ENCODE data around the gene SLC25A29.
A peak's percentile ranks its signal among the peaks of the same experiment; 100 is the strongest.
"Not testable (repeated sequence)": the region's sequence is repeated elsewhere in the genome, so short reads cannot be mapped to it uniquely, and the experiment has no call there.

Gene SLC25A29

DNA sequence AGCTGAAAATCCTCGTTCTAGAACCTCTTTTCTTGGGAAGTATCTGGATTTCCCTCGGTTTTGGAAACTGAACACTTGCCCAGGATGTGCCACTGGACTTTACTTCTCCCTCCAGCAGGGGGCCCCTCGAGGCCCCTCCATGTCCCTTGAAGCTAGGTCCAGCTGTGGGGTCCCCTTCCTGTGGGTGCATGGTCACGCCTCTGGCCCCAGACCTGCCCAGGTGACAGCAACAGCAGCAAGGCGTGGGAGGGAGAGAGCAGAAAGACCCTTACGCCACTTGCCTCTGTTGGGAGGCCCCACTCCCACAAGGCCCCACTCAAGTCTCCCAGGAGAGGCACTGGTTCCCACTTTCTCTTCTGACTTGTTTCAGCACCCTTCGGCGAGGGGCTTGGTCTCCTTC, 3.1 kb downstream of the SLC25A29 start:
- Mint-ChIP-seq H3K27ac (no peak overlapping the region), H3K9me3 (no peaks in the 10 kb centered on the region), H3K36me3 (ENCODE audit: low read depth) (peaks cover 24% of the 10 kb centered on the region), H3K4me3 (no peak overlapping the region), H3K27me3 (ENCODE audit: low read depth, poor library complexity) (peaks cover 3% of the 10 kb centered on the region), H3K4me1 (peaks cover 49% of the 10 kb centered on the region)
- no peak for DNase-seq
- peak; percentile 54 for TF ChIP-seq CTCF (IDR thresholded peaks at IDR 0.05)

GRCh38 chr14:100302616-100303015, 3.6 kb downstream of the SLC25A29 start:
- TF ChIP-seq CTCF (IDR thresholded peaks at IDR 0.05) = no peak
- H3K27ac Mint-ChIP-seq = no peak overlapping the region
- DNase-seq = no peak

DNA sequence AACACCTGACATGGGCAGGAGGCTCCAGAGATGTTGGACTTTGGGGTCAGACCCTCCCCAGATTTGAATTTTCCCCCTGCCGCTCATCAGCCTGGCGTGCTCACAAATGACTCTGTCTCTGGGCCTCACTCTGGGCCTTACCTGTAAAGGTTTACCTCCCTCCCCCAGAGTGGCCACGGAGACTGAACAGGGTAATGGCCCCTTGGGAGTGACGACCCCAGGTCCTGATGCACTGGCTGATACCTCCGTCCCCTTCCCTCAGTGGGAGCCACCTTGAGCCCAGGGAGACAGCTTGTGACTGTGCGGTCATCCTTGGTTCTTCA, 7.0 kb downstream of the SLC25A29 start:
- Mint-ChIP-seq H3K9me3 (no peaks in the 10 kb centered on the region), H3K27ac (no peak overlapping the region), H3K36me3 (ENCODE audit: low read depth) (peaks cover 36% of the 10 kb centered on the region), H3K4me3 (no peak overlapping the region), H3K27me3 (ENCODE audit: low read depth, poor library complexity) (peaks cover 3% of the 10 kb centered on the region), H3K4me1 (peaks cover 32% of the 10 kb centered on the region)
- TF ChIP-seq CTCF (IDR thresholded peaks at IDR 0.05) = no peak
- DNase-seq = no peak

More at GRCh38 chr14:100302616-100303015, 3.6 kb downstream of the SLC25A29 start:
- peaks cover 3% of the 10 kb centered on the region for H3K27me3 Mint-ChIP-seq (ENCODE audit: low read depth, poor library complexity)
- H3K36me3 Mint-ChIP-seq (ENCODE audit: low read depth) = peaks cover 28% of the 10 kb centered on the region
- no peaks in the 10 kb centered on the region for H3K9me3 Mint-ChIP-seq
- no peak overlapping the region for H3K4me3 Mint-ChIP-seq
- peaks cover 46% of the 10 kb centered on the region for H3K4me1 Mint-ChIP-seq

- peaks cover 36% of the 10 kb centered on the region for H3K36me3 Mint-ChIP-seq (ENCODE audit: low read depth)
- no peaks in the 10 kb centered on the region for H3K9me3 Mint-ChIP-seq
- no peak overlapping the region for H3K4me3 Mint-ChIP-seq
- H3K27me3 Mint-ChIP-seq (ENCODE audit: low read depth, poor library complexity) = peaks cover 3% of the 10 kb centered on the region
- H3K27ac Mint-ChIP-seq = peak overlapping the region; percentile 50
- no peak for DNase-seq
- H3K4me1 Mint-ChIP-seq = peaks cover 31% of the 10 kb centered on the region
- TF ChIP-seq CTCF (IDR thresholded peaks at IDR 0.05) = no peak
Observed at GRCh38 chr14:100298551-100299237, 7.5 kb downstream of the SLC25A29 start.

DNA sequence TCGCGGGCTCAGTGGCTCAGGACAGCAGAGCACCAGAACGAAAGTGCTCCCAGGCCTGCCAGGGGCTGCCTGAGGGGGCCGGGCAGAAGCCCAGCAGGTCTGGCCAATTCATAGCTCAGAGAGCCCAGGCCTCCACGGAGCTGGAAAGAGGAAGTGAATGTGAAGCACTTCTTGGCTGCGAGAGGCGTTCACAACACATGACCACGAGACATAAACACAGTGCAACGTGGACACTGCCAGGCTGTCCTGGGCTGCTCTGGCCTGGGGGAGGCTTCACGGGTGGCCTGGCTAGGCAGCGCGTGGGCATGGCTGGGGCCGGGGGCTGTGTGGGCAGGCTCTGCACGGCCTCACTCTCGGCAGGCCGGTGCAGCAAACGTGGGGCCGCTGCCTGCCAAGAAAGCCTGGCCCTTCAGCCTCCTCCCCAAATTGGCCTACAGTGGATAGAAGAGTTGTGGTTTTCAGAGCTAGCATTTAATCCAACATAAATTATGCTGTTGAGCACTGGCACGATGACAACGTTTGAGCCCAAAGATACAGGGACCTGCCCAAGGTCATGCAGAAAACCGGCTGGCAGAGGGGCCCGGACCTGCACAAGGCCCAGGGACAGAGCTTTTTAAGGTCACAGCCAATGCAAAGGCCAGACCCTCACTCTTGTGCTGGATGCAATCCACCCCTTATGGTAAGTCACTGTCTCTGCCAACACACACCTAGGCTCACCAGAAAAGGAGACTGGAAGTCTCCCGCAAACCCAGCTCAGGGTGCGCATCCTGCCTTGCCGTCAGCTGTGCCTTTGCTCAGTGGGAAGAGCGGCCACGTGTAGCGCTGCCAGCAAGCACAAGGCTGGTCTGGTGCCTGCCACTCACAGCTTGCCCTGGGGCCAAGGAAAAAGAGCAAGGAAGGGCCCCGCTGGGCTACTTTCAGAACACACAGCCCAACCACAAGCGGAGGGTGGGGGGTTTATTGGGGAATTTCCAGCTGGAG, 8.6 kb downstream of the SLC25A29 start:
- Mint-ChIP-seq H3K4me1 (peaks cover 22% of the 10 kb centered on the region), H3K27ac (peak overlapping the region; percentile 29), H3K4me3 (no peak overlapping the region), H3K36me3 (ENCODE audit: low read depth) (peaks cover 29% of the 10 kb centered on the region), H3K9me3 (no peaks in the 10 kb centered on the region), H3K27me3 (ENCODE audit: low read depth, poor library complexity) (peaks cover 3% of the 10 kb centered on the region)
- TF ChIP-seq CTCF (IDR thresholded peaks at IDR 0.05) = no peak
- DNase-seq = no peak

GRCh38 chr14:100296729-100297128, 9.5 kb downstream of the SLC25A29 start:
- Mint-ChIP-seq H3K4me1 (peaks cover 22% of the 10 kb centered on the region), H3K36me3 (ENCODE audit: low read depth) (peaks cover 25% of the 10 kb centered on the region), H3K27ac (peak overlapping the region; percentile 29)
- not testable (repeated sequence) for H3K27me3 Mint-ChIP-seq (ENCODE audit: low read depth, poor library complexity); DNase-seq; H3K4me3 Mint-ChIP-seq; H3K9me3 Mint-ChIP-seq
